ENCODE results near the gene TBC1D10A.

TBC1D10A gene

DNA sequence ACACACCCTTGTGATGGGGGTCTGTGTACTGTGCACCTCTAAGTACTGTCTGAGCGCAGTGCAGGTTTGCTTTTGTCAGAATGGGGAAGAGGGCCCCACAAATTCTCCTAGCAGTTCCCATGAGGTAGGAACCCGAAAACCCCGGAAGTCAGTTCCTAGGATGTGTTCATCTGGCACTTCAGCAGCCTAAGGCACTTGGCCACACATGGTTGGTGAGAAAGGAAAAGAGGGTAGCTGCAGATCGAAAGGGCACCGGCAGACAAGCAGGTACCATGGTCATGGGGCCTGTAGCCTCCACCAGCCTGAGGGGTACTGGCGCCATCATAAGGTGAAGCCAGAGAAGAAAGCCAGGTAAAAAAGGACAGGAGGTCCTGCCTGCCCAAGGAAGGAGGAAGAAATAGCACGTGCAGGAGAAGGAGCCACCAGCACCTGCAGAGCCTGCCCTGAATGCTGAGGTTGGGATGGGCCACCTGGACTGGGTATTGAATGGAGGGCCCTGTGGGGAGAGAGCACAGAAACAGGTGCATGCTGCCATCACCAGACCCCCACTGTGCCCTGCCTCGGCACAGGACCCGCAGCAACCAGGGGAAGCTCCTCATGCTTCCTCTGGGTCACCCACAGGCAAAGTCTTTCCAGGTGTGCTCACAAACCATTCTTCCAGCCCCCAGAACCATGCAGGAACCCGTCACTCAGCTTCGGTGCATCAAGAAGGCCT lies 29.3 kb downstream of the TBC1D10A start:
- no peak for DNase-seq

DNA sequence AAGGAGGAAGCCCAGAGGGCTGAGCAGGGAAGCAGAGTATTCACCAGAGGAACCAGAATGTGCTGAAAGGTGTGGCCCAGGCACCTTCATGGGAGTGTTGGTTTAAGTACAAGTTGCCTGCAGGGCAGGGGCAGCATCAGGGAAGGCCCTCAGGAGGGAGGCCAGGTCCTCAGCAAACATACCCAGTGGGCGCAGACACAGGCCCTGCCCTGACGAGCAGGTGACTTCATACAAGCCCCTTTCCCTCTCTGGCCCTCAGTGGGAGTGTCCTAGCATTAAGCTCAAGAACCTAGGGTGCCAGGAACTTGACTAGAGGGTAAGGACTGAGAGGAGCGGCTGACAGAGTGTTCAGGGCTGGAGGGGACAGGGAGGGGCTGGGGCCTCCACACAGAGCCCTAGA lies 29.9 kb downstream of the TBC1D10A start:
- DNase-seq, result no peak

DNA sequence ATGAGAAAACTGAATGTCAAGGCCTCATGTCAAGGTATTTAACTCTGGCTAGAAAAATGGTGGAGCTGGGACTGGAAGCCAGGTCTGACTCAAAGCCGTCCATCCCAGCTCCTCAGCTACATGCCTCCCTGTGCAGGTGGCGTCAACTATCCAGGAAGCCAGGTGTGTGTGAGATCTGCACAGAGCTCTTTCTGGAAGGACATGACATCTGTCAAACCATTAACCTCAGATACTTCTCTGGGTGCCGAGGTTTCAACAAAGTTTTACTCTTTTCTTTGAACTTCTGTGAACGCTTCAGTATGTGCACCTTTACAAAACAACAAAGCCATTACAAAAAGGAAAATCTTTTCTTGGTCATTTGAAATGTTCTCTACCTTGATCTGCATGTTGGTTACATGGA lies 30.4 kb downstream of the TBC1D10A start:
- DNase-seq, result no peak

DNA sequence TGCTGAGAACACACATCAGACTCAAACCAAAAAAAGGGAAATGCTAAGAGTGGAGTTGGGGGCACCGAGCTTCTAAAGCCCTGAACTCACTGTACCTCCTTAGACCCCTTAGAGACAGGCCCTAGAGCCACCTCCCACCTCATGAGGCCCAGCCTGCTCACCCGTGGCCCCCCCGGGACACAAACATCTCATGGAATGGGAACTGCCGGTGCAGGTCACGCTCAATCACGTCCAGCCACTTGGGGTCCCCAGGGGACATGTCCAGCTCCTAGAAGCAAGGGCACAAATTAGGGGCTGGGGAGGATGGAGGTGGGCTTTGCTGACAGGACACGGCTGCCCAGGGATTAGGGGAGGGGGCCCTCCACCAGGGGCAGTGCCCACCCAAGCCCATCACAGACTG lies 31.2 kb downstream of the TBC1D10A start:
- no peak for DNase-seq

DNA sequence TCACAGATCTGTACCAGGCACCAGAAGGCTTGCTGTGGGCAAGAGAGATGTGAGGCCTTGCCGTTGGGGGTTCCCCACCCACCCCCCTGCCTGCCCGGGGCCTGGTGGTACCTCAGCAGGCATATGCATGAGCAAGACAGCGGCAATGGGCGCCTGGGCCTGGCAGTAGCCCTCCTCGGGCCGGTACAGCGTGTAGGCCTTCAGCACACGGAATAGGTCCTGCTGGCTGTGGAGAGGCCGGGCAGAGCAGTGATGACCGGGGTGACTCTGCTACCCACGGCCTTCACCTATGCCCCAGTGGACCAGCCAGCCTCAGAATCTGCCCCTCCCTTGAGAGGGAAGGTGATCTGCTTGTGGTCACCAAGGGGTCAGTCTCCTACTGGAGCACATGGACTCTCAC lies 31.9 kb downstream of the TBC1D10A start:
- no peak for DNase-seq

DNA sequence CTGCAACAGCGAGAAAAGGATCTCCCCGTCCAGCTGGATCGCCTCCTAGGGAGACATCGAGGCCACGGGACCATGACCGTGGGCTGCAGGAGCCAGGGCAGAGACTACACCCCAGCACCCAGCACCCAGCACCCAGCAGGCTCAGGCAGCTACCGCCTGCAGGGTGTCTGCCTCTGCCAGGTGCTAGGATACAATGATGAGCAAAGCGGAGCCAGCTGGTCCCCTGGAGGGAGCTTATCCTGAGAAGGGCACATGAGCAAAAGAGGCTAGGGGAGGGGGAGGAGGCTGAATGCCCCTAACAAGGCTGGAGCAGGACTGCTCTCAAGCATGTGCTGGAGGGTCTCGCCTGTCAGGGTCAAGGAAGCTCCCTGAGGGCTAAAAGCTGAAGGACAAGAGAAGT lies 32.7 kb downstream of the TBC1D10A start:
- no peak for DNase-seq

DNA sequence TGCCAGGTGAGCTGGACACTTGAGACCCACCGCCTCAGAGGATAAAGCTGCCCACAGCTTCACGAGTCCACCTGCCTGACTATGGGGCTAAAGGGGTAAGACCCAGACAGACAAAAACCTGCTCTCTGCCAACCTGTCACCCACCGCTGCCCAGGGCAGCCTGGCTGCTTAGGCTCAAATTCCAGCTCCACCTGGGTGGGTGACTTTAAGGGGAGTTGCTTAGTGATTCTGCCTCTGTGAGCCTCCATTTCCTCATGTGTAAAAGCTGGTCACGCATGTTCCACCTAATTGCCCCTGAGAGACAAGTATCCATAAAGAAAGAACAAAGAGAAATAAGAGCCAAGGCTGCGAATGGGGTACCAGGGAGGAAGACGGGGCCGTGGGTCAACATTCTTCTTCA lies 33.7 kb downstream of the TBC1D10A start:
- no peak for DNase-seq

DNA sequence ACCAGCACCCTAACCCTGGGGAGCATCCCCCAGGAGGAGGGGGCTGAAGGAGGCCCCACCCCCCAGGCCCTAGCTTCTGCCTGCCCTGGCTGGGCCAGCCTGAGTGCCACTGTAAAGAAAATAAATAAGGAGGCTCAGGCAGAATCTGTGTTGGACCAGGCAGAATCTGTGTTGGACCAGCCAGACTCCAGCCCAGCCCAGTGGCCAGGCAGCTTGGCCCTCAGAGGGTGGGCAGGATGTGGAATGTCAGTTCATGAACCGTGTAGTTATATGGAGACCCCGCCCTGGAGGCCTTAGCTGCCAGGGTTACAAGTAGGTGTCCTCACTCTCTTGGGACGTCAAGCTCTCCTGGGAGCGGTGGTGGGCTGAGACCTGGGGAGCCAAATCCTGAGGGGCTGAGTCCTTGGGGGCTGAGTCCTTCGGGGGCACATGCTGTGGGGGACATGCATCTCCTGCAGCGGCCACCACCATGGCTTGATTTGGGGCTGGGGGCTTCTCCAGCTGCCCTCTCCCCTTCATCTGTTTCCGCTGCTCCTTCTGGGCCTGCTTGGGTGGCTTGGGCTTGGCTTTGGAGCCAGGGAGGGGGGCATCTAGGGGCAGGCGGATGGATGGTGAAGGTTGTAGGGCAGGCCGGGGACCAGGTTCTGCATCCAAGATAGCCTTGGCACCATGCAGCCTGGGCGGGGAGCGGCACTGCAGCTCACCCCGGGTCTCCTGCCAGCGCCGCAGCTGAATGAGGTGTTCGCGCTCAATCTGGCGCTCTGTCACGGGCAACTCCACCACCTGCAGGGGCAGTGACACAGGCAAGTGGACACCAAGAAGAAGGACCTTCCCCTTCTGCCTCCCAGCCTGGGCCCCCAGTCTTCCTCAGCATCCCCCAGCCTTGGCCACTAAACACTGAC lies 34.4 kb downstream of the TBC1D10A start:
- no peak for DNase-seq

DNA sequence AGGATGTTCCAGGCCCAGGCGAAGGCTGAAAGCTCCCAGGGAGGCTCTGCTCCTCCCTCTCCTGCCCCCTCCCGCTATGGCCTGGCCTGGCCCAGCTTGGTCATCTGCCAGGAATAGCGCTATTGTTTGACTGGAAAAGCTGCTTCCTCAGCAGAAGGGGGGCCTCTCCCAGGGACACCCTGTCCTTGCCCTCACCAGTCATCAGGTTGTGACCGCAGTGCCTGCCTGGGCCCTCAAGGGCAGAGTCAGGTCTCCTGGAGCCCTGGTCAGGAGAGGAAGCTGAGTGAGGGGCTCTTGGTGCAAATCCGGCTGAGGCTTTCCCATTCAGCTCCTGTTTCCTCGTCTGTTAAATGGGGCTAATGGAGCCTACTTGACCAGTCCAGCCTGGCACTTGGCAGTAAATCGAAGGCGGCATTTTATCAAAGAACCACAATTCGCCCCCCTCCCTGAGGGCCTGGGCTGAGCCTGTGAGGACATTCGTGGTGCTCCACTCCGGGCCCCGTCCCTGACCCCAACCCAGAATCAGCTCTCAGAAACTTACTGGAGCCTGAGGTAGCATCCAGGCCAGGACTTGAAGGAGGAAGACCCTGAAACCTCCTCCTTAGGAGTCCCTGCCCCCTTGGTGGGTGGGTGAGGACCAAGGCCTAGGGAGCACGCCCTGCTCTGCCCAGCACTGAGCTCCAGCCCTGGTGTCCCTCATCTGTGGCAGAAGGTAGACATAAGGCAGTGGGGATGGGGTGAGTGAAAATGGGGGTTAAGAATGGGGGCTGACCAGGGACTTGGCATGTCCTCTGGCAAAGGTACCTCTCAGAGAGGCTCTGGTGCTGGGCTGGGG lies 35.5 kb downstream of the TBC1D10A start:
- DNase-seq, result no peak

DNA sequence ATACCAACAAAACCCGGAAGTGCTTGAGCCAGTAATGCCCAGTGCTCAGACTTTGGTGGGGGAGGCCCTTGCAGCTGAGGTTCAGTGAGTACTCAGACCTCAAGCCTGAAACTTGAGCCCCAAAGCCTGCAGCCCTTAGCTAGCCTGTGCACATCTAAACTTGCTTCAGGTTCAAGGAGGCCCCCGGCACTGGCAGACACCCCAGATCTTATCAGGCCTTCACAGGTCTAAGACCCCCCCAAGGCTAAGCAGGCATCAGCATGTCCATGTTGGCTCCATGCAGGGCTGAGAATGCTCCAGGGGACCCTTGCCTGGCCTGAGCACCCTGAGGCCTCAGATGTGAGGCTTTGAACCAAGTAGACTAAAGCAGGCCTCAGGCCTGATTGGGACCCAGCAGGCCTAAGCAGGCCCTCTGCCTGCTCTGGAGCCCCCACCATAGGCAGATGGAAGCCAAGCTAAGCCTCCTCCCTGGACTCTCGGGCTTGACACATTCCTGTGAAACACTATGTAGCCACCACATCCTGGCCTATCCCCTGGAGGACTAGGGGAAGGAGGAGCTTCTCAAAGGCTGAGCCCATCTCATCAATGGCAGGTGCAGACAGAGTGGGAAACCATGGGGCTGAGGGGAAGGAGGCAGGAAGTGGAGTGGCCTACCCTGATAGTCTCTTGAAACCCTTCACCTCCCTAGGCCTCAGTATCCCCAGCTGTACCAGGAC lies 36.2 kb downstream of the TBC1D10A start:
- DNase-seq, result no peak

DNA sequence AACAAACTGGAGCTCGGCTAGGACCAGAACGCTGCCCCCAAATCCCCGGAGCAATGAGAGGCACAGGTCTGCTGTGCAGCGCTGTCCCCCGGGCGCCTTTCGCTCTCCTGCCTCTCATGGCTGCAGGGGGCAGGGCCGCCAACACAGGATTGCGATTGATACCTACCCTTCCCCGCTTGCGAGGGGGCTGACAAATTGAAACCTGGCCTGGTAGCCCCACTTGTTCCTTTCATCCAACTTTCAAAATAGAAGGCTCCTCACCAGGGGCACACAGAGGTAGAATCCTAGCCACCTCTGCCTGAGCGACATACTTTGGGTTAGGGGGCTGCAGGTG lies 36.8 kb downstream of the TBC1D10A start:
- DNase-seq, result no peak

DNA sequence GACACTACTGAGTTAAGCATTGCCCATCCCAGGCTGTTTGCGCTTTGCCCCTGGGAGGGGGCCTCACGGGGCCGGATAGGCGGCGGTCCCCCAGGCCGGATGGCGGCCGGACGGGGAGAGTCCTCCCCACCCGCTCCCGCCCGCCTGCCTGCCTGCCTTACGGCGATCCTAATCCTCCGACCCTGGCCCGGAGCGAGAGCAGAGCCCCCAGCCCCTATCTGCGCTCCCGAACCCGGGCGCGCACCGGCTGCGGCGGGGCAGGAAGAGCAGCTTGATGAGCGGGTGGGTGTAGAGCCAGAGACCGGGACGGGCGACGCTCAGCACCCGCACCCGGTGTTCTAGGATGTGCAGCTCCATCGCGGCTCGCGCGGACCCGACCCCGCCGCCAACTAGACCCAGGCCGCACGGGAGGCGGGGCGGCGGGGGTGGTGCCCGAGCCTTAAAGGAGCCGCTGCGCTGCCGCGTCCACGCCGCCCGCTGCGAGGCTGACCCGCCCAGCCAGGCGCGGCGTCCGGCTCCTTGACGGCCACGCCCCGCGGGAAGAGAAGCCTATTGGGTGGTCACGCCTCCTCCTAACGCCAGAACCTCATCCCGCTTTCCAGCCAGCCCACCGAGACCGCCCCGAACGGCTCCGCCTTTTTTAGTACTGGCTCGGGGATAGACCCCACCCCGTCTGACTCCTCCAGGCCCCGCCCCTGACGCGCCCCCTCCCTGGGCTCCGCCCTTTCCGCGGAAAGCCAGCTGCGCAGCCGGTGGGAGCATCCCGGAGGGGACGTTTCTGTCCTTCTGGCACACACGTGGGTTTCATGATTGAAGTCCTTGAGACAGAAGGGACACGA lies 37.4 kb downstream of the TBC1D10A start, which contains the start of gene CASTOR1:
CASTOR1 (minus strand) TSS at position 365 of the 839 bp plus-strand sequence; CDS start at position 357, 8 bp downstream.
- DNase-seq, result peak; percentile 87 to 91

DNA sequence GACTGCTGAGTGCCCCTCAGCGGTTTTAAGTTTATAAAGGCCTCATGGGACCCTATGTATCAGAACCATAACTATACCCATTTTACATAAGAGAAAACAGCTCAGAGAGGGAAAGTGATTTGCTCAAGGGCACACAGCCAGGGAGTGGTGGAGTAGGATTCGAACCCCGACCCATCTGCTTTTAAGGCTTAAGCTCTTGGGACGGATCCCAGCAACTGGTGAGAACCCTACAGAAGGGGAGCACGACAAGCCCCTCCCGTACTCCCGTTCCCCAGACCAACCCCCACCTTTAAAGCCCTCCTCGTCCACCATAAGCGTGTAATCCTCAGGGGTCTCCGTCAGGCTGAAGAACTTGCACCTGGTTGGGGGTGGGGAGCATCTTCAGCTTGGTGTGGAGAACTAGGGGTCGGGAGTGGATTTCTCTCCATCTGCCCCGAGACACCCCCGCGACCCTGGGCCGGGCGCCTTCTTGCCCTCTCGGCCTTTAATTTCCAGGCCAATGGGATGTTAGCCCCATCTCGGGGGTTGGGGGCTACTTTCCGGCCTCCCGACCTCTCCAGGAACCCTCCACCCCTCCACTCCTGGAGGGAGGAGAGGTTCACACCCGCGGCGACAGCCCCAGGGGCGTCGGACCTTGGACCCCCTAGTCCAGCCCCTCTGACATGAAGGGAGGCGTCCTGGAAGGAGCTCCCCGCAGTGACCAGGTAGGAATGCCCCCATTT lies 38.2 kb downstream of the TBC1D10A start:
- DNase-seq, result no peak

DNA sequence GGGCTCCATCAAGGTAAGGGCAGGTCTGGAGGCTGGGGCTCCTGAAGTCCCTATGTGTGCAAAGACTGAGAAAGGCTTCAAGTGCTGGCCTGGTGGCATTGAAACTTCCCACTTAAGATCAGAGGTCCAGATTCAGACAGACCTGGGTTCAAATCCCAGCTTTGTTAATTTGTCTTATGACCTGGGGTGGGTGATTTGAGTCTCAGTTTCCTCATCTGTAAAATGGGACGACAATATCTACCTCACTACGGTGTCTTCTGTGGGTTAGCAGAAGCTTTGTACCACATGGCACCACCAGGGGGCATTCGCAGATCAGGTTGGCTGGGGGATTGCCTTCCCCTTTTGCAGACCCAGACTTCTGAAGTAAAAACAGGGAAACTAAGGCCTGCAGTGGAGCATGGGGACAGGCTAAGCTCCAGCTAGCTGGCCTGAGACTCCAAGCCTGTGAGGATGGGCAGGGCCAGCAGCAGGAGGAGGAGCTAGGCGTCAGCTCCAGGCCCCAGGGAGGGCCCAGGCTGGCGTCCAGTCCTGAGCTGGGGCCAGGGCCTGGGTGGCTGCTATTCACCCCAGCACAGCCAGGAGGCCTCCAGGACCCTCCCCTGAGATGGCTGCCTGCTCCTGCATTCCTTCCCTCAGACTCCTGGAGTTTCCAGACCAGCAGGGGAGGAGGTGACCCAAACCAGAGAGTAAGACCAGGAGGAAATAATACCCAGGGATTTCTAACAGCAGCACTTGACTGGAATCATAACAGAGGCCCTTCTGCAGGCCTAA lies 38.9 kb downstream of the TBC1D10A start:
- DNase-seq, result peak; percentile 88 to 89

DNA sequence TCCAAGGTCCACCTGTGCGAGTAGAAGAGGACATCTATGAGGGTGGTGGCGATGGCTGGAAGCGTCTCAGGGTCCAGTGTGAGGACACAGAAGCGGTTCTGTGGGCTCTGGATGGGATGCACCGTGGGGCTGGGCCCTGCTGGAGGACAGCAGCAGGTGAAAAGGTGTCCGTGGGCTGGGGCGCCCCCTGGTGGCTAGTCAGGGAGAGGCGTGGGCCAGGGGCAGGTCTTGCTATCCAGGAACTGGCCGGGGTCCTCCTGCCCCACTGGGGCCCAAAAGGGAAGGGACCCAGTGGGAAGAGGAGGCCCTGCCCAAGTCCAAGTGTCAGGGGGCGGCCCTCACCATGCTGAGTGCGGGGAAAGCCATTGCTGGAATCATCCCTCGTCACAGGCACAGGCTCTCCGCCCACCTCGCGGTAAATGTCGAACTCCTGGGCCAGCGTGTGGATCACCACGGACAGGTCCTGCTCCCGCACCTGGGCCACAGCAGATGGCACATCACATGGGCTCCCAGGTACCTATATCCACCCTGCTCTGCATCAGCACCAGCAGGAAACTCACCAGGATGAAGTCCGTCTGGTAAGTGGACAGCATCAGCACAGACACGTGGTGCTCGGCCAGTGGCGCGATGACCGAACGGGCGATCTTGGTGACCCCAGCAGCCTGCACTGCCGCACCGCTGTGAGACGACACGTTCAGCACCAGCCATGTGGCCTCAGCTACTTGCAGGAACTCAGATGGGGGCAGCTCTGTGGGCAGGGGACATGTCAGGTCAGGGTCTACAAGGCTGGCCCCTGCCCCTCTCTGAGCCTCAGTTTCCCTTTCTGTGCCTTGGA lies 39.7 kb downstream of the TBC1D10A start:
- DNase-seq, result peak; percentile 93

DNA sequence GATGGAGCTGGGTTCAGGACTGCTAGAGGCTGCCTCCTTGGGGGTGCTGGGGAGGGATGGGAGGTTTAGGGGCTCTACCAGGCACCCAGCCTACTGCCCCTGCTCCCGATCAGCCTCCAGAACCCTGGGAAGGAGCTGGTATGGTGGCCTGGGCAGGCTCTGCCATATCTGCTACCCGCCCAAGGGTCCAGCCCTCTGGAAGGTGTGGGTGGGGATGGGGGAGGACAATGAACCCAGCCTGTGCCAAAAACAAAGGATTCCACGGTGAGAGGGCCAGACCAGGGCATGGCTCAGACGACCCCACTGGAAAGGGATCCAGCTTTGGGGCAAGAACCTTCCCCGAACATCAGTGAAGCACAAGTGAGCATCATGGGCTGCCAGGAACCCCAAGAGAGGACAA lies 40.4 kb downstream of the TBC1D10A start:
- no peak for DNase-seq

DNA sequence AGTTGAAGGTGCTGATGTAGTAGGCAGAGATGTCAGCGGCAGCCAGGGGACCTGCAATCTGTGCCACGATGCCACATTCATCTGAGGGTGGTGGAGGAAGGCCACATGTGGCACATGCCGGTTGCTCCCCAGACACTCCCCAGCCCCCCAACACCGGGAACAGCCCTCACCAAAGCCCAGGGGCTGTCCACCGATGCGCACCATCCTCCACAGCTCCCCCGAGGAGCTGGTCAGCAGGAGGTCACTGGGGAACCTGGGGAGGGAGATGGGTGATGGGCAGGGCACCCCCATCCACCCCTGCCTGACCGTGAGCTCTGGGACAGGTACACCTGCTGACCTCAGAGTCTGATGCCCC lies 40.9 kb downstream of the TBC1D10A start:
- DNase-seq, result no peak

DNA sequence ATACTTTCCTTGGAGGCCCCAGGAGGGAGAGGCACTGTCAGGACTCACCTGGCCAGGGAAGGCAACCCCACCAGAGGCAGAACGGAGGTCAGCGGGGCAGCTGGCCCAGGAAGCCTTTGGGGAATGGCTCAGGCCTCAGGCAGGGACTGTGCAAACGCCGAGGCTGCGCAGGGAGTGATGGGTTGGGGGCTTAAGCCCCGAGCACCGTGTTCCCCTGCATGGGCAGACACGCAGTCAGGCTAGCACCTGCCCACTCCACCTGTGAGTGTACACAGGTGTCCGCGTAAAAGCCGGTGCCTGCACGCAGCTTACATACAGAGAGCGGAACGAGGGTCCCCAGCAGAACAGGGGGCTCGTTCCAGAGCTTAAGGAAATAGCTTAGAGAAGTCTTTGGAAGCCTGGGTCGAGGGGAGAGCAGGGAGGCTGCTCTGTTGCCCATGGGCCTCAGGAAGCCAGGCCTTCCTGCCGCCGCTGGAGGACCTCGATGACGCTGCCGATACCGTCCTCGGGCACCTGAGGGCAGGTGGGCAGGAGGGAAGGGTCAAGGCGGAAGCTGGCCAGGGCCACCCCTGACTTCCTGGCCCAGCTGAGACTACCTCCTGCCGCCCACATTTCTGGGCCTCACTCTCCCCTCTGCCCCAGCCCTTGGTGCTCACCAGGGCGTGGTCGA lies 41.4 kb downstream of the TBC1D10A start:
- no peak for DNase-seq

DNA sequence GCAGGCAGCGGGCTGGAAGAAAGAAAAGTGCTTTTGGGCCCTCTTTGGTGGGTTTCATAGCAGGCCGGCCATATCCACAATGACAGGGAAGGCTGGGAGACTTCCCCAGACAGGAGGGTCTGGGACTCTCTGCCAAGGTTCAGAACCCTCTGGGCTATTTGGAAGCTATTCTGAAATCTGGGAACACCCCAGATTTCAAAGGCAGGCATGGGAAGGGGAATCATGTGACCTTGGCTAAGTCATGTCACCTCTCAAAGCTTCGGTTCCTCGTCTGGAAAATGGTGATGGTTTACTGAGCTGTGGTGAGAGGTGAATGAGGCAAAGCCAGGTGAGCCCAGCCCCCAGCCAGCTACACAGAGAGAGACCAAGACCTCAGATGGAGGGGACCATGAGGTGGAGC lies 42.1 kb downstream of the TBC1D10A start:
- DNase-seq, result no peak

All from stimulated activated CD4-positive, alpha-beta T cell treated with anti-CD3 and anti-CD28 coated beads, Interleukin-2, amount 100 ng/mL, for 48 hours (primary cell).